Osteocyte (in vitro differentiated cells): ENCODE data around the gene LAMB1. TPM values are rescaled to one million over a fixed set of nuclear protein-coding genes. Genes with fewer than 3 reads are reported as not detected.
"Not testable (repeated sequence)": the region's sequence is repeated elsewhere in the genome, so short reads cannot be mapped to it uniquely, and the experiment has no call there.

ENCODE experiments used
- DNase-seq: peaks from one replicate; pipeline ENCODE4 v3.0.0; 2021; ENCODE audit warnings: mixed read lengths; ENCODE audit not compliant: unreplicated experiment; ENCODE audit errors: extremely low spot score
- H3K27ac Mint-ChIP-seq: one replicate; pipeline ENCODE4 v1.8.0; 2021; ENCODE audit warnings: mild to moderate bottlenecking, mixed read lengths; ENCODE audit not compliant: unreplicated experiment
- H3K27me3 Mint-ChIP-seq: one replicate; pipeline ENCODE4 v1.8.0; 2021; ENCODE audit warnings: mixed read lengths; ENCODE audit not compliant: unreplicated experiment
- H3K36me3 Mint-ChIP-seq: one replicate; pipeline ENCODE4 v1.8.0; 2021; ENCODE audit warnings: mixed read lengths; ENCODE audit not compliant: unreplicated experiment
- H3K4me1 Mint-ChIP-seq: one replicate; pipeline ENCODE4 v1.8.0; 2021; ENCODE audit warnings: mixed read lengths; ENCODE audit not compliant: unreplicated experiment
- H3K4me3 Mint-ChIP-seq: one replicate; pipeline ENCODE4 v1.8.0; 2021; ENCODE audit warnings: mild to moderate bottlenecking, moderate library complexity, mixed read lengths; ENCODE audit not compliant: unreplicated experiment
- H3K9me3 Mint-ChIP-seq: one replicate; pipeline ENCODE4 v1.8.0; 2021; ENCODE audit warnings: mixed read lengths; ENCODE audit not compliant: unreplicated experiment
- CTCF ChIP-seq: fragments of 200-600 bp; sonication (generic); IDR thresholded peaks from 2 replicates; pipeline ENCODE4 v1.5.0; 2021; ENCODE audit warnings: antibody characterized with exemption, mild to moderate bottlenecking, moderate library complexity
- total RNA-seq: library from RNA; stranded (reverse); gene quantifications from 2 replicates; pipeline ENCODE4 v1.2.1, GENCODE V29; 2021

The LAMB1 gene
- total RNA-seq, 1 donor from 2014 or later, result 1,014 TPM

GRCh38 chr7:107891636-107892366, 111.2 kb downstream of the LAMB1 start:
- TF ChIP-seq CTCF, result no peak
- Mint-ChIP-seq H3K4me3 (peak overlapping the region; percentile 100), H3K9me3 (no peaks in the 10 kb centered on the region), H3K36me3 (peaks cover 19% of the 10 kb centered on the region), H3K4me1 (peaks cover 32% of the 10 kb centered on the region), H3K27me3 (peaks cover 3% of the 10 kb centered on the region), H3K27ac (peak overlapping the region; percentile 99)
- no peak for DNase-seq

GRCh38 chr7:107890962-107891635, 111.9 kb downstream of the LAMB1 start, which contains the start of gene DLD:
TSS of gene DLD (plus strand) at chr7:107891183. CDS start at chr7:107891251, 68 bp downstream.
- H3K27ac Mint-ChIP-seq, result peak within 1 kb of the TSS; percentile 99
- TF ChIP-seq CTCF, result no peak
- peaks cover 32% of the 10 kb centered on the region for H3K4me1 Mint-ChIP-seq
- H3K36me3 Mint-ChIP-seq, result peaks cover 15% of the 10 kb centered on the region
- H3K9me3 Mint-ChIP-seq, result no peaks in the 10 kb centered on the region
- DNase-seq, result peak; percentile 95
- peak within 1 kb of the TSS; percentile 100 for H3K4me3 Mint-ChIP-seq
- H3K27me3 Mint-ChIP-seq, result peaks cover 10% of the 10 kb centered on the region

GRCh38 chr7:107890493-107890961, 112.4 kb downstream of the LAMB1 start:
- no peaks in the 10 kb centered on the region for H3K9me3 Mint-ChIP-seq
- no peak for TF ChIP-seq CTCF
- H3K36me3 Mint-ChIP-seq, result peaks cover 15% of the 10 kb centered on the region
- peak overlapping the region; percentile 100 for H3K4me3 Mint-ChIP-seq
- H3K27me3 Mint-ChIP-seq, result peaks cover 14% of the 10 kb centered on the region
- no peak for DNase-seq
- H3K4me1 Mint-ChIP-seq, result peaks cover 32% of the 10 kb centered on the region
- H3K27ac Mint-ChIP-seq, result peak overlapping the region; percentile 99

GRCh38 chr7:107889992-107890391, 113.0 kb downstream of the LAMB1 start:
- H3K27me3 Mint-ChIP-seq, result peaks cover 18% of the 10 kb centered on the region
- no peak for DNase-seq
- H3K9me3 Mint-ChIP-seq, result no peaks in the 10 kb centered on the region
- peaks cover 10% of the 10 kb centered on the region for H3K36me3 Mint-ChIP-seq
- peak overlapping the region; percentile 100 for H3K4me3 Mint-ChIP-seq
- no peak overlapping the region for H3K27ac Mint-ChIP-seq
- TF ChIP-seq CTCF, result no peak
- H3K4me1 Mint-ChIP-seq, result peaks cover 32% of the 10 kb centered on the region

- H3K27me3 Mint-ChIP-seq, result peaks cover 32% of the 10 kb centered on the region
- not testable (repeated sequence) for H3K4me3 Mint-ChIP-seq
Observed at GRCh38 chr7:107887827-107888226, 115.1 kb downstream of the LAMB1 start.

More at GRCh38 chr7:107887827-107888226, 115.1 kb downstream of the LAMB1 start:
- H3K4me1 Mint-ChIP-seq, result peaks cover 19% of the 10 kb centered on the region
- not testable (repeated sequence) for H3K27ac Mint-ChIP-seq, DNase-seq, H3K36me3 Mint-ChIP-seq, H3K9me3 Mint-ChIP-seq
